MM.1S (cell line): Measurements from ENCODE around the gene LDLRAD3.

Experiments used
- CTCF ChIP-seq: fragments of 300-600 bp; sonication (generic); IDR thresholded peaks from 2 replicates; pipeline ENCODE4 v1.5.1; 2016; ENCODE audit warnings: antibody characterized with exemption, low read length, mixed read lengths
- EZH2 ChIP-seq: fragments of 300-600 bp; sonication (generic); optimal IDR thresholded peaks from 2 replicates; pipeline ENCODE3; 2017; ENCODE audit warnings: low read depth, mild to moderate bottlenecking, antibody characterized with exemption, low read length, mixed read lengths
- EZH2phosphoT487 ChIP-seq: fragments of 300-600 bp; sonication (generic); IDR thresholded peaks from 2 replicates; pipeline ENCODE4 v1.6.1; 2018; ENCODE audit warnings: antibody characterized with exemption, low read length

- TF ChIP-seq CTCF (no peak), EZH2 (no peak), EZH2phosphoT487 (no peak)
Observed at GRCh38 chr11:35986947-35987346, 43.1 kb downstream of the LDLRAD3 start.
